Measurements from ENCODE around the gene PTPN14. TPM values are rescaled to one million over a fixed set of nuclear protein-coding genes. Genes with fewer than 3 reads are reported as not detected.

The PTPN14 gene
- total RNA-seq, 1 experiment from 2014 or later: 47.7 TPM

- DNase-seq (ENCODE audit: low read depth): peak; percentile 65
These were observed 213.9 kb downstream of the PTPN14 start for GRCh38 chr1:214337511-214337910.

DNA sequence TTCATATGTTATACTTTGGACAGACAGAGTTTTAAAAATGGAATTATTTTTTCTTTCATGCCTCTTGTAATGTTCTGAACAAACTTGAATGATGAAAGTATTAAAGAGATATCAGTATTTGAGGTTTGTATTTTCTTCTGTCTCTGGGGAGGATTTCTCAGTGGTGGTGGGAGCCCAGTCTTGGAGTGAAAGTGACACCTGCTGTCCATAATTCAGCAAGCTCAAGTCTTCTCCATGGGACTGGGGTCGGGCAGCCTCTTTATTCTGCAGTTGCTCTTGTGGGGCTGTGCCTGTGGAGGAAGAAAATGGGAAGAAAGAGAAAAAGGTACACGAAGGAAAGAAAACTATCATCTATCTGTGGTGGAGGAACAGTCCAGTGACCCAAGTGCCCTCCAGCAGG, 214.4 kb downstream of the PTPN14 start:
- DNase-seq (ENCODE audit: low read depth): peak; percentile 25

- no peak for DNase-seq (ENCODE audit: low read depth)
These were observed 215.8 kb downstream of the PTPN14 start for GRCh38 chr1:214335567-214335966.

- DNase-seq (ENCODE audit: low read depth): peak; percentile 61
These were observed 218.2 kb downstream of the PTPN14 start for GRCh38 chr1:214332946-214333798.

DNA sequence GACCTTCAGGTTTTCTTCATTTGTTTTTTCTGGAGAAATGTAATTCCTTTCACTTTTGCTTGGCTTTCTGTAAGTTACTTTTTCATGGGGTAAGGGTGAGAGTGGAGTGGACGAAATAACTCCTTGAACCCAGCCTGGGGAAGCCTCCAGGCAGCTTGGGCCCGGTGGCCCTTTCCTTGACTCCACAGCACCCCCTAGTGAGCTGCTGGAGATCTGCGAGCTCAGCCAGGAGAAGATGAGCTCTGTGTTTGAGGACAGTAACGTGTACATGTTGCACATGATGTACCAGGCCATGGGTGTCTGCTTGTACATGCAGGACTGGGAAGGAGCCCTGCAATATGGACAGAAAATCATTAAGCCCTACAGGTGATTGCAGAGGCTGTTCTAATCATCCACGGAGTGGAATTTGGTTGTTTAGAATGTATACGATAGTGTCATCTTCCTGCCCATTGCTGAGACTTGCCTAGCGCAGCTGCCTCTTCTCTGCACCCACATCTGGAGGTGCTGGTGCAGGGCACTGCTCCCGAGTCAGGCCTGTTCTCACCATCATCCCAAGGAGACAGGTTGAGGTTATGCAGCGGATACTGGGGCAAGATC, 219.5 kb downstream of the PTPN14 start:
- DNase-seq (ENCODE audit: low read depth): peak; percentile 50

DNA sequence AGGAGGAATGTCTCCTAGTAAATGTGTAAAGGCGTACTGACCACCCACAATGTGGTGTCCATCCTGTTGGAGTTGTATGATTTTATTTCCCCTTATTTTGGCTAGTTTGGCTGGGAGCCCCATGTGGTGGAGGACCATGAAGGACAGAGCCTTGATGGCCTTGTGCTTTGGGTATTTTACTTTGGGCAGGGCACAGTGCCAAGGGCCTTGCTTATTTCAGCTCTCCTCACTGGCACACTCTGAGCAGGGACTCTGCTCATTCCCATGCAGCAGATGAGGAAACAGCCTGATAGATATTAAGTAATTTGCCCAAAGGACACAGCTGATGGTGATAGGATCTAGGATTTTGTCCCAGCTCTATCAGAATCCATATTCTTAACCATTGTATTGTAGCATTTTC, 220.2 kb downstream of the PTPN14 start:
- DNase-seq (ENCODE audit: low read depth): no peak

GRCh38 chr1:214330715-214331114, 220.7 kb downstream of the PTPN14 start:
- DNase-seq (ENCODE audit: low read depth): no peak

GRCh38 chr1:214330222-214330621, 221.2 kb downstream of the PTPN14 start:
- no peak for DNase-seq (ENCODE audit: low read depth)

- no peak for DNase-seq (ENCODE audit: low read depth)
These were observed 221.8 kb downstream of the PTPN14 start for GRCh38 chr1:214329470-214330220.

GRCh38 chr1:214328770-214329469, 222.5 kb downstream of the PTPN14 start:
- DNase-seq (ENCODE audit: low read depth): peak; percentile 75

DNA sequence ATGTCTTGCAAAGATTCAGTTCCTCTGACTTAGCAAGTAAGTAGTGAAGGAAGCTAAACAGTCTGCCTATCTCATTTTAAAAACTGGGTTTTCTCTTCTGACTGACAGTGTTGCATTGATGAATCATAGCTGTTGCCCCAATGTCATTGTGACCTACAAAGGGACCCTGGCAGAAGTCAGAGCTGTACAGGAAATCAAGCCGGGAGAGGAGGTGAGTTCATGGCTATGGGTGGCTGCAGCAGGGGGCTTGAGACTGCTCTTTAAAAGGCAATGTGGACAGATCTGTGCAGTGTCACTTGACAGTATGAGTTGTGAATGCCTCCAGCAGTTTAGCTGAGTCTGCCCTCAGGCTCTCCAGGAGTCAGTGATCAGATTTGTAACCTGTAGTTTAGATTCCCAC, 223.9 kb downstream of the PTPN14 start:
- no peak for DNase-seq (ENCODE audit: low read depth)

GRCh38 chr1:214326406-214326805, 225.0 kb downstream of the PTPN14 start:
- no peak for DNase-seq (ENCODE audit: low read depth)

DNA sequence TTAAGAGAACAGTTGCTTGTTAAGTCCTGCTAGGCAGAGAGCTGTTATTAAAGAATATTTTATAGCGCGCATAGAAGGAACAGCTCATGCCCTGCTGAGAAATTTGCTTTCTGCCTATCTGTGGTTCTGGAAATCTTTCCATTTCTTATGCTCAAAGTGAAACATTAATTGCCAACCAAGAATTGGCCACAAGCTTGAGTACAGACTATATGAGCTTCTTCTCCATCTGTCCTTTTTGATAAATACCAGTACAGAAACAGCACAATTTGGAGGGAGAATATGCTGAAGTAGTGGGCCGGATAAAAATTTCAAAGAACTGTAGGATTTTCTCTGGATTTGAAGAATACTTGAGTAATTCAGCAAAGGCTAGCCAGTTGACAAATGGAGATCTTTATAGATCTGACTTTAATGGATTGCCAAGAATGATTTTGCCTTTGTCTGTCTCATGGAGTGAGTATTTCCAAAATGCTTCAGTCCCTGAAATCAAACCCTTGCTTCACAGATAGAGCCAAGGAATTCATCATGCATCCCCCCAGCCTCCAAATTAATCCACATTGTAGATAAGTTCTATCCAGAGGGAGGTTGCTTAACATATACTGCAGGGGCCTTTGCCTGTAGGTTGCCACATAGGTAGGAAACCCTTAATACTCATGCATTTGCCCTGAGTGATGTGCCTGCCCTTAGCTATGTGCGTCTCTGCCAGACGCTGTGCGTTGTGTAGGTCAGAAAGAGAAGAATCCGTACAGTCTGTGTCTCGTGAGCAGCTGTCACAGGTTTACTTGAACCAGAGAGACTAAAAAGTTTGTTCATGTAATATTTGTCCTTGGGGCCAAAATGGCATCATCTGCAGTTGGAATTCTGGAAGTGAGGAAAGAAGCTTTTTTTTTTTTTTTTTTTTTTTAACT, 226.3 kb downstream of the PTPN14 start:
- DNase-seq (ENCODE audit: low read depth): no peak

DNA sequence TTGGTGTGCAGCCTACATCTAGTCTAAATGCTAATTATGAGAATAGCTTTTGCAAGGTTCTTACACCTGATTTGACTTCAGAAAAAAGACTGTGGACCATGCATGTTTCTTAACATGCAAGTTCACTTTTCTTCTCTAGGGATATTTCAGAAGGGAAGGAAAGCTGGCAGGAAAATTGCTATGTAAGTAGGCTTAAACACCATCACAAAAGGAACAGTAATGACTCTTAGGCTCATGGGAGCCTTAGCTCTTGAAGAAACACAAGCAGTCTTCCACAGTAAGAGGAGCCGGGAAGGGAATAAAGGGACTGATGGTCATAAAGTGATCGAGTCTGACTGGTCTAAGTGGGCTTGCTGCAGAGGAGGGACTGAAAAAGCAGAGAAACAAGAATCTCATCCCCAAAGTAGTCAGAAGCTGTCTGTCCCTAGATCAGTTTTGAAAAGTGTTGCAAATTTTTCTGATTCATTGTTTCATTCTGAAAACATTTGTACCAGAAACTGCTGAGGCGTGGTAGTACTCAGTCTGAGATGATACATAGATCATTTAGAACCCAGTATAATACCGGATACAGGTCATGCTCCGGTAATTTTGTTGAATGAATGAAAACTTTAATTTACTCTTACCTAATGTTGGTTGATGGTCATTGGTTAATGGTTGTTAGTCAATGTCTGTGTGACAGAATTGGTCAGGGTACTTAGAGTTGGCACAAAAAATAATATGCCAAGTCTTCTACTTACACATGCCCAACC, 229.5 kb downstream of the PTPN14 start:
- no peak for DNase-seq (ENCODE audit: low read depth)

GRCh38 chr1:214319938-214320337, 231.5 kb downstream of the PTPN14 start:
- no peak for DNase-seq (ENCODE audit: low read depth)

GRCh38 chr1:214318956-214319736, 232.3 kb downstream of the PTPN14 start:
- DNase-seq (ENCODE audit: low read depth): no peak

DNA sequence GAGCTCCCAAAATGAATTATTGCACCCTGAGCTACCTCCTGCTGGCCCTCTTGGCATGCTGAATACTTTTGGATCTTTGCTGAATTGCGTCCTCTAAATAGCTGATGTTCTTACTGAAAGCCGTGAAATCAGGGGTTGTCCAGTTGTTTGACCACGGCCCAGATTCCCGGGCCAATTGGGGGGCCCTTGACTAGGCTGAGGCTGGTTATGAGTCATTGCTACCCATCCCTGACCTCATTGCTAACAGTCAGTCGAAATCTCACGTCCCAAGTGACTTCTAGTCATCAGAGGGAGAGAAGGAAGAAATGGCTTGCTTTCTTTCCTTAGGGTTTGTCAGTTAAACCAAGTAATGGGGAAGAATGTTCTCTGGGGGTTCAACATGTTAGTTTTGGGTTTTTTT, 233.0 kb downstream of the PTPN14 start:
- DNase-seq (ENCODE audit: low read depth): peak; percentile 85

GRCh38 chr1:214317734-214318133, 233.7 kb downstream of the PTPN14 start:
- DNase-seq (ENCODE audit: low read depth): no peak

GRCh38 chr1:214317300-214317699, 234.1 kb downstream of the PTPN14 start:
- no peak for DNase-seq (ENCODE audit: low read depth)
